HG03457 (cell line): Measurements from ENCODE around the gene KRT5.

ENCODE experiments used
- ATAC-seq: cut with Tn5 transposase; IDR thresholded peaks from one replicate; pipeline ENCODE4 v1.9.1; 2021; ENCODE audit warnings: moderate number of reproducible peaks; ENCODE audit not compliant: unreplicated experiment

The KRT5 gene

DNA sequence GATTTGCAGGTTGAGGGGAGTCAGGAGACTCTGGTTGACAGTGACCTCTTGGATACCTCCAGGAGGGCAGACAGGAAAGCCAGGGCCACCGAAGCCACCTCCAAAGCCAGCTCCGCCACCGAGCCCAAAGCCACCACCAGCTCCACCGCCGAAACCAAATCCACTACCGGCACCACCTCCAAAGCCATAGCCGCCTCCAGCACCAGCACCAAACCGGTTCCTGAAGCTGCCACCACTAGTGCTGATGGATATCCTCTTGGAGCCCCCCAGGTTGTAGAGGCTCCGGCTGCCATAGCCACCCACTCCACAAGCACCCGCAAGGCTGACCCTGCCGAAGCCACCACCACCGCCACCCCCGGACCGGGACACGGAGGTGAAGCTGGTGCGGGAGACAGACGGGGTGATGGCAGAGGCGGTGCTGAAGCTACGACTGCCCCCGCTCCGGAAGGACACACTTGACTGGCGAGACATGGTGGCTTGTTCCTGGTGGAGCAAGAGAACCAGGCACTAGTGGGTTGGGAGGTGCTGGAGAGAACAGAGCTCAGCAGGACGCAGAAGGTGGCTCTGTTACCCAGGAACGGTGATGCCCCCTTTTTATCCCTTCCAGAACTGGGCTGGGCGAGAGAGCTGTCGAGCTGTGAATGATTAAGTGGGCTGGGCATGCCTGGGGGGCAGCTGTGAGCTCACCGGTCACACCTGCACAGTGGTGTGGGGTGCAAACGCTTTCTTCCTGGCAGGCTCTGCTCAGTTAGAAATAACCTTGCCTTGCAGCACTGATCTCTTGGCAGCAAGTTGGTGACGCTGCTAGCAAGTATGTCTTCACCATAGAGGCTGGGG, at the start of gene KRT5:
Gene KRT5, minus strand, starts transcription at position 569 of the 837 bp plus-strand sequence. Its CDS starts 98 bp downstream, at position 471.
- ATAC-seq: no peak

- ATAC-seq: no peak
Measured at GRCh38 chr12:52568111-52568510, 47.9 kb upstream of the KRT5 start.

GRCh38 chr12:52566847-52567291, 46.7 kb upstream of the KRT5 start:
- ATAC-seq: no peak

GRCh38 chr12:52564582-52564981, 44.4 kb upstream of the KRT5 start:
- ATAC-seq: no peak

- no peak for ATAC-seq
Measured at GRCh38 chr12:52561880-52562449, 41.8 kb upstream of the KRT5 start.

DNA sequence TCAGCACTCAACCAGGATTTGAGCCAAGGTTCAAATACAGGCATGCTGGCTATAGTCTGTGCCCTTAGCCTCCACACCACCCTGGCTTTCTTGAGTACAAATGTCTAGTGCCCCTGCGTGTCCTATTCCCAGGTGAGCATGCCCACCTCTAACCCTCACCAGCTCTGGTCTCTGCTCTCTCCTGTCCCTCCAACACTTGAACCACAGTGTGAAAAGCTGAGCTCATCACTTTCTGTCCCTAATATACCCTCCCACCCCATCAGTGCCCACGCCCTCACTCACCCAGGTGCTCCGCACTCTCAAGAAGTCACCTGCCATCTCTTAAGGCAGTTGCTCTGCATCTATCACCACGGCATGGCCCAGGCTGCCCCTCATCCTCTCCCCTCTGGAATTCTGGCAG, 39.8 kb upstream of the KRT5 start:
- ATAC-seq: no peak

DNA sequence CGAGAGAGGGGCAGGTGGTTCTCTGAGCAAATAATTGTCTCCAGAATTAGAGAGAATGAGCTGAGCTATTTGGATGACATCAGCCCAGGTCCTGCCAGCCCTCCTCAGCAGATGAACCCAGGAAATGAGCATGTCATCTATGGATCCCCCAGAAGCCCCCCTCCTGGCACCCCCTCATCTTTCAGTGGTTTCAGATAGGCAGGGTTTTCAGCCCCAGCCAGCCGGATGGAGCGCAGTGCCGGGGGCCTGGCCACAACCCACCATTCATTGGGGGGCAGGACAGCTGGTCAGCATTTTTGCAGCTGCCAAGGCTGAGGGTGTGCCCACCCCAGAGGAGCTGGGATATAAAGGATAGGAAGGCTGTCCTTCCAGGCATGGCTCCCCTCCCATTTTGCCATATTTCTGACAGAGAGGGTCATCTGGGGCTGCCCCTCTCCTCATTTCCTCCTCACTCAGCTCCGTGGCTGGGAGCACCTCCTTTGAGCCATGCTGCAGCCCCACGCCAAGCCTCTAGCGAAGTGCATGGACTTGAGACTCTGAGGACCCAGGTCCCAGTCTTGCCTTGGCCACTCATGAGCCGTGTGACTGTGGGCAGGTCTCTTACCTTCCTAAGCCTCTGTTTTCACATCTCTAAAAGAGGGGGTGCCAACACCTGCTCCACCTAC, 38.7 kb upstream of the KRT5 start:
- no peak for ATAC-seq

- ATAC-seq: no peak
Measured at GRCh38 chr12:52557476-52557875, 37.3 kb upstream of the KRT5 start.

- ATAC-seq: no peak
Measured at GRCh38 chr12:52555577-52555976, 35.4 kb upstream of the KRT5 start.

GRCh38 chr12:52552681-52553195, 32.5 kb upstream of the KRT5 start, which contains the start of gene KRT71:
Gene KRT71 (minus strand): TSS chr12:52553145. CDS start chr12:52553077, 68 bp downstream.
- ATAC-seq: no peak

DNA sequence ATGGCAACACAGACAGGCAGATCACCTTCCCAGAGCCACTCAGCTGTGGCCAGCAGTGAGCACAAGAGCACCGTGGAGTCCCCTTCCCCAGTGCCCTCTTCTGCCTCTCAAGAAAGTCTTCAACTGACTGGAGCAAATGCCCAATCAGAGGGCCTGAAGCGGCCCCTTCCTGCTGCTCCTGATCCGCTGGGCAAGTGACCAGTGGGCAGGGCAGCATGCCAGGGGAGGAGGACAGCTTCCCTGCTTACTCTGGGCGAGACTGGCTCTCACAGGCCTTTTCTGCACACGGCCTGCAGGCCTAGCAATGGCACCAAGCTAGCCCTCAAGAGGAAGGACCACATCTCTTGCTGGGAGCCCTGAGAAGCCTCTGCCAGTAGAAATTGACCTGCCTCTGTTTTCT, 31.9 kb upstream of the KRT5 start:
- no peak for ATAC-seq

DNA sequence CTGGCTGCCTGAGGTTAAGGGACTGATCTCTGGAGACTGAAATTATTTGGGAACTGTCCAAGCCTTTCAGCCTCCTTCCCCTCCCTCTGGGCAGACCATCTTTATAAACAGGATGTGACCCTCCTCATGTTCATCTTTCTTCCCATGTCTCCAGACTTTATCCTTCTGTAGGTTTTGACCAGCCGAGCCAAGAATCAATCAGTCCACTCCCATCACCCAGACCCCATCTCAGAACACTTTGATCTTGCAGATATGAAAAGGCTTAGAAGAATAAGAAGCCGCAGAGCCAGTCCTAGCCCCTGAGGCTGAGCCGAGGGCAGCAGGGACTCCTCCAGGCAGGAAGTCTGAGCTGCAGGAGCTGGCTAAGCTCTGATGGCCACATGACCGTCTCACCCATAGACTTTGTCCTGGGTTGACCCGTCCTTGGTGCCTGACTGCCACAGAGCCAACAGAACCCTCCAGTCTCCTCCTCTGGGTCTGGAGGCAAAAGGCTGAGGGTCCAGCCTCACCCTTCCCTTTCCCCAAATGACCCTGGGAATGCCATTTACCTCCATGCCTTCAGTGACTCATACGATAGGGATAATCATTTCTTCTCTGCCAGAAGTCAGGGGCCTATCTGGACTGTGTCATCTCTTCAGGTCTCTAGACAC, 31.1 kb upstream of the KRT5 start:
- ATAC-seq: no peak

- ATAC-seq: no peak
Measured at GRCh38 chr12:52546126-52546525, 25.9 kb upstream of the KRT5 start.

DNA sequence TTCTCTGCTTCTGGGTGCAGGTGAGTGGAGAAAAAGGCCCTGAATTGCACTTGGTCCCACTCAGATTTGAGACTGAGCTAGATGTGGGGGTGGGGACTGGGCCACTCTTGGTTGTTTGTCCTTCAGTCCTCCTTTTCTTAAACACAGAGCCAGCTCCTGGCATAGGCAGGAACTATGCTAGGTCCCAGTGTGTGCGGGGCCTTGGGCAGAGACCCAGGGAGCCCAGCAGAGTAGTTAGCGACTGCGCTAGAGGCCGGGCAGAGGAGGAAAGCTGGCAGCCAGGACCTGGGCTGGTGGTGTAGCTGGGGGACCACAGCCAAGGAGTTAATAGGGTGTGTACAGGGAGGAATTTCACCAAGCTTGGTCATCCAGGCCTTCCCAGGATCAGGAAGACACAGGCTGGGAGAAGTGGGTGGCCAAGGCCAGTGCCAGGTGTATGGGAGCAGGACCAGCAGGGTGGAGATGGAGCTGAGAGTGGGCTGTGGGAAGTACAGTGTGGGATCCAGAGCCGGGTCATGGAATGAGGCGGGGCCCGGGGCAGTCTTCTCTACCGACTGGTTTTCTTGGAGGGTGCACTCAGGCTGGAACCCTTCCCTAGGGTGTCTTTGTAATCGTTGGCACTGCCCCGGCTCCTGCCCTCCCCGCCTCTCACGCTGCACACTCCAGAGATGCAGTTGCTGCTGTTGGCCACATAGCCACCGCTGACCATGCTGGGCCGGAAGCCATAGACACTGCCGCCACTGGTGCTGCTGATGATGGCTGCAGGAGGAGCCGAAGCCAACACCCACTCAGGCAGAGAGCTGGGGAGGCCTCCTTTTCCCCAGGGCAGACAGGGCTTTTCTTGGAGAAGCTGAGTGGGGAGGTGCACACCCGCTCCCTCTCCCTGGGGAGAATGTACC, 24.0 kb upstream of the KRT5 start:
- no peak for ATAC-seq

GRCh38 chr12:52542785-52543318, 22.7 kb upstream of the KRT5 start:
- no peak for ATAC-seq

DNA sequence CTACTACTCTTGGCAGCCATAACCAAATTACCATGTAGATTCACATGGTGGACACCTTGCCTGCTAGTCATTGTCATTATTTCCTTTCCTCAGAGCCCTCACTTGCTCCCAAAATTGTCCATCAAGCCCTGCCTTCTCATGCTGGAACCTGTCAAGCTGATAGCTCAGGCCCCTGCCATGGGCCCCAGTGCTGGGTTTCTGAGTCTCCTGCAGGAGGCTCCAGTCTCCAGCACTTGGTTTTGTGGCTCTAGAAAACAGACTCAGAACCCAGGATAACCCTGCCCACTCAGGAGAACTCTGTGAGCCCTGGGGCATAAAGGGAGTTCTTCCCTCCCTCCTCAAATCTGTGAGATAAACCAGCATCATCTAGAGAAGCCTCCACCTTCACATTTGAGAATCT, 22.0 kb upstream of the KRT5 start:
- ATAC-seq: no peak

DNA sequence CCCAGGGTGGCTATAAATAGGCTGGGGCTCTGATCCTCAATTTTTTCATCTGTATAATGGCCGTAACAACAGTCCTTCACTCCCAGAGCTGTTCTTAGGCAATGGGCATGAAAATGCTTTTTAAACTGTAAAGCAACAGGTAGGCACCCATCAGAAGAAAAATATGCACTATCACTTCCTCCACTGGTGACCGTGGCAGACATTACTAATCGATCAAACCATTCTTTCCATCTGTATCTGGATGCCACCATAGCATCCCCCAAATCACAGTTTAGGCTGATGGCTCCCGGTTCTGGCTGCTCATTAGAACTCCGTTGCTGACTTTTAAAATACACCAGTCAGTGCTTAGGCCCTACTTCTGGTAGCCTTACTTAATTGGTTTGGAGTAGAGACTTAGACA, 21.5 kb upstream of the KRT5 start:
- no peak for ATAC-seq

GRCh38 chr12:52540531-52540930, 20.3 kb upstream of the KRT5 start:
- no peak for ATAC-seq

DNA sequence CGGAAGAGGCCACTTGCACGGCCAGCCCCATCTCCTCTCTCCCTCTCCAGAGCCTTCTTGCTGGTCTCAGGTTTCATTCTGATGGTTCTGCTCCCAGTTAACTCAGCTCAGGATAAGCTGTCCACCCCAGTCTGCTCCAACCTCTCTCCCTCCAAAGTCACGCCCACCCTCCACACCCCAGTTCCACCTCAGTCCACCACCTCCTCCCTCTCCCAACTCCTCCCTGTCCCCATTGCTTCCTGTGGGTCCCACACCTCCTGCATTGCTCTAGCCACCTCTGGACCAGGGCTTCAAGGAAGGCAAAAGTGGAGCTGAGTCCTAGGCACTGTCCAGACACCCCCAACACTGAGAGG, 19.6 kb upstream of the KRT5 start:
- ATAC-seq: no peak
